Parathyroid adenoma (tissue), 2 donors: ENCODE results near the gene TMEM9.

ENCODE experiments used
- H2AFZ ChIP-seq: fragments of 300-600 bp; sonication (generic); one replicate; pipeline ENCODE4 v1.7.0; 2017; ENCODE audit warnings: antibody characterized with exemption, mild to moderate bottlenecking
- H3K27ac ChIP-seq: fragments of 300-600 bp; sonication (generic); one replicate; pipeline ENCODE4 v1.7.0; 2017
- H3K27me3 ChIP-seq: fragments of 300-600 bp; sonication (generic); one replicate; pipeline ENCODE4 v1.7.0; 2017; ENCODE audit warnings: low read length; ENCODE audit not compliant: control insufficient read depth, insufficient read depth
- H3K36me3 ChIP-seq: fragments of 300-600 bp; sonication (generic); one replicate; pipeline ENCODE4 v1.7.0; 2017; ENCODE audit warnings: low read length; ENCODE audit not compliant: control insufficient read depth, insufficient read depth
- H3K4me1 ChIP-seq: fragments of 300-600 bp; sonication (generic); one replicate; pipeline ENCODE4 v1.7.0; 2017; ENCODE audit warnings: control low read depth
- H3K4me2 ChIP-seq: fragments of 300-600 bp; sonication (generic); one replicate; pipeline ENCODE4 v1.7.0; 2017; ENCODE audit warnings: low read length
- H3K4me3 ChIP-seq: fragments of 300-600 bp; sonication (generic); one replicate; pipeline ENCODE4 v1.7.0; 2017; ENCODE audit warnings: low read depth, low read length
- H3K79me2 ChIP-seq: fragments of 300-600 bp; sonication (generic); one replicate; pipeline ENCODE4 v1.7.0; 2017; ENCODE audit warnings: control low read depth
- H3K9ac ChIP-seq: fragments of 300-600 bp; sonication (generic); one replicate; pipeline ENCODE4 v1.7.0; 2017; ENCODE audit warnings: mild to moderate bottlenecking
- H3K9me3 ChIP-seq: fragments of 300-600 bp; sonication (generic); one replicate; pipeline ENCODE4 v1.7.0; 2017; ENCODE audit warnings: low read length; ENCODE audit not compliant: control insufficient read depth
- TF ChIP-seq, protein P1 (sequence below): fragments of 300-600 bp; sonication (generic); IDR thresholded peaks from one replicate; pipeline ENCODE4 v1.7.0; 2017; ENCODE audit warnings: antibody characterized with exemption, mild to moderate bottlenecking
- donor health status: primary hyperparathyroidism.

Gene TMEM9

DNA sequence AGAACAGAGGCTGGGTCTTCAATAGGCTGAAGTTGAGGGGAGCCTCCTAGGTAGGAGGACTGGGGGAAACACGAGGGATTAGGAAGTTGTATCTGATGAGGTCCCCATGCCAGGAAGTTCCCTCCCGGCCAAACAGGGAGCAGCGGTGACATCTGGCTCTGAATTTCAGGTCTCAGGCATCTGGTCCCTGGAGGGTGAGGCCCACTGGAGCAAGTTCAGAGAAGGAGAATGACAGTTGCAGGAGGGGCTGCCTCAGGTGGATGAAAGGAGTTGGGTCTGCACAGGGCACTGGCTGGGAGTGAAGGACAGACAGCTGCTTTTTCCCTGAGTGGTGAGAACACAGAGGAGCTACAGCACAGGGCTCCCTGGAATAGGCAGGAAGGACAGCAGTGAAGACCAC lies 9.1 kb downstream of the TMEM9 start:
- Histone ChIP-seq H3K9ac (no peak overlapping the region), H3K4me2 (no peak overlapping the region), H3K27ac (no peak overlapping the region), H3K79me2 (no peaks in the 10 kb centered on the region), H2AFZ (no peak overlapping the region), H3K4me1 (no peaks in the 10 kb centered on the region), H3K9me3 (no peaks in the 10 kb centered on the region), H3K27me3 (no peaks in the 10 kb centered on the region), H3K4me3 (no peak overlapping the region), H3K36me3 (no peaks in the 10 kb centered on the region)
- TF ChIP-seq, protein P1, sequence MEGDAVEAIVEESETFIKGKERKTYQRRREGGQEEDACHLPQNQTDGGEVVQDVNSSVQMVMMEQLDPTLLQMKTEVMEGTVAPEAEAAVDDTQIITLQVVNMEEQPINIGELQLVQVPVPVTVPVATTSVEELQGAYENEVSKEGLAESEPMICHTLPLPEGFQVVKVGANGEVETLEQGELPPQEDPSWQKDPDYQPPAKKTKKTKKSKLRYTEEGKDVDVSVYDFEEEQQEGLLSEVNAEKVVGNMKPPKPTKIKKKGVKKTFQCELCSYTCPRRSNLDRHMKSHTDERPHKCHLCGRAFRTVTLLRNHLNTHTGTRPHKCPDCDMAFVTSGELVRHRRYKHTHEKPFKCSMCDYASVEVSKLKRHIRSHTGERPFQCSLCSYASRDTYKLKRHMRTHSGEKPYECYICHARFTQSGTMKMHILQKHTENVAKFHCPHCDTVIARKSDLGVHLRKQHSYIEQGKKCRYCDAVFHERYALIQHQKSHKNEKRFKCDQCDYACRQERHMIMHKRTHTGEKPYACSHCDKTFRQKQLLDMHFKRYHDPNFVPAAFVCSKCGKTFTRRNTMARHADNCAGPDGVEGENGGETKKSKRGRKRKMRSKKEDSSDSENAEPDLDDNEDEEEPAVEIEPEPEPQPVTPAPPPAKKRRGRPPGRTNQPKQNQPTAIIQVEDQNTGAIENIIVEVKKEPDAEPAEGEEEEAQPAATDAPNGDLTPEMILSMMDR, result no peak

DNA sequence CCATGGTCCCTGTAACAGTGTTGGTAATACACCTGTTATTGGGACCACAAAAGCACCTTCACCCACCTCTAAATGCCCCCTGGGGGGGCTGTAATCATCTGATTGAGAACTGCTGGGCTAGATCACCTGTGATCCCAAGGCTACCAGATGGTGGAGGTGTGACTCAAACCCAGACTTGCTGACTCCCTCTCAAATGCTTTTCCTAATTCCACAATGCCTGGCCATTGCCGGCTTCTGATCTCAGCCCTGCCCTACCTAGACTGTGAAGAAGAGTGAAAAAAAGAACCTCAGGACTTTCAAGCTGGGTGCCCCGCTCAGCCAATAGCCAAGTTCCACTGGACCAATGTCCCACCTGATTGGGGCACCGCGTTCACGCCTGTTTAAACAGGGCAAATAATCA lies 9.6 kb downstream of the TMEM9 start:
- Histone ChIP-seq H3K27me3 (no peaks in the 10 kb centered on the region), H3K36me3 (no peaks in the 10 kb centered on the region), H3K27ac (no peak overlapping the region), H3K9me3 (no peaks in the 10 kb centered on the region), H3K9ac (no peak overlapping the region), H3K4me2 (no peak overlapping the region), H3K79me2 (no peaks in the 10 kb centered on the region), H3K4me3 (no peak overlapping the region), H3K4me1 (no peaks in the 10 kb centered on the region), H2AFZ (no peak overlapping the region)
- TF ChIP-seq, protein P1, result no peak

DNA sequence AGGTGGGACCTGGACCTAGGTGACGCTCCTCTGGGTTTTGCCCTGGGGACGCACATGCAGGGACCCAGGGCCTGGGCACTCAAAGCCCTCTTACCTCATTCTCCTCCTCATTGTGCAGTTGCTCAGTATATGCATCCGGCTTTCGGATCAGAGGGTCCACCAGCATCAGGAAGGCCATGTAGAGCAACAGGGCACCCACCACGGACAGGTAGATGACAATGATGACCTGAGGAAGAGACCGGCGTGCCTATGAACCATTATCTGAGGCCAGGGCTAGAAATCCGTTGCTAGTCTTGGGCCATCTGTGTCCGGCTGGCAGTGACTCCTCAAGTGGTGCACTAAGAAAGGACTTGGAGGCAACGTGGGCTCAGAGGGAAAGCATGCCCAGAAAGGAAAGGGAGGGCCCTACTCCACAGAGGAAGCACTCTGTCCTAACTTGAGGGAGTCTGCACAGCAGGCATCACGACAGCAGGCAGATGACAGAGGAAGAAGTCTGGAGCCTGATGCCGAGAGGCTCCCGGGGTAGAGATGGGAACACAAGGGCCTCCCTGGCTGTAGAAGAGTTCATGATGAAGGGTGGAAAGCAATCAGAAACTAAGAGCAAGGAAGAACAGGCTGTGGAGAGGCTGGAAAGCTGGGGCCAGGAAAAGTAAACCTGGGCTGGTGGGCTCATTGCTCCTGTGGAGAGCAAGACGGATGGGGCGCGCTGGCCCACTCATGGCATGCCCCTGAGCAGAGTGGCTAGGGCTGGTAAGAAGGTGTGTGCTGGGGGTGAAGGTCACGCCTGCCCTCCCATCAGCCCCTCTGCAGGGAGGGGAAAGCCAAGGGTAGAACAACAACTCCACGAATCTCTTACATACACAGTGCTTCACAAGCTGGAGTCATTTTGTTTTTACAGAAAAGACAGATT lies 10.3 kb downstream of the TMEM9 start:
- Histone ChIP-seq H3K36me3 (no peaks in the 10 kb centered on the region), H3K9me3 (no peaks in the 10 kb centered on the region), H3K9ac (no peak overlapping the region), H2AFZ (no peak overlapping the region), H3K27ac (no peak overlapping the region), H3K79me2 (no peaks in the 10 kb centered on the region), H3K4me3 (no peak overlapping the region), H3K27me3 (no peaks in the 10 kb centered on the region), H3K4me2 (no peak overlapping the region), H3K4me1 (no peaks in the 10 kb centered on the region)
- TF ChIP-seq, protein P1, result no peak

DNA sequence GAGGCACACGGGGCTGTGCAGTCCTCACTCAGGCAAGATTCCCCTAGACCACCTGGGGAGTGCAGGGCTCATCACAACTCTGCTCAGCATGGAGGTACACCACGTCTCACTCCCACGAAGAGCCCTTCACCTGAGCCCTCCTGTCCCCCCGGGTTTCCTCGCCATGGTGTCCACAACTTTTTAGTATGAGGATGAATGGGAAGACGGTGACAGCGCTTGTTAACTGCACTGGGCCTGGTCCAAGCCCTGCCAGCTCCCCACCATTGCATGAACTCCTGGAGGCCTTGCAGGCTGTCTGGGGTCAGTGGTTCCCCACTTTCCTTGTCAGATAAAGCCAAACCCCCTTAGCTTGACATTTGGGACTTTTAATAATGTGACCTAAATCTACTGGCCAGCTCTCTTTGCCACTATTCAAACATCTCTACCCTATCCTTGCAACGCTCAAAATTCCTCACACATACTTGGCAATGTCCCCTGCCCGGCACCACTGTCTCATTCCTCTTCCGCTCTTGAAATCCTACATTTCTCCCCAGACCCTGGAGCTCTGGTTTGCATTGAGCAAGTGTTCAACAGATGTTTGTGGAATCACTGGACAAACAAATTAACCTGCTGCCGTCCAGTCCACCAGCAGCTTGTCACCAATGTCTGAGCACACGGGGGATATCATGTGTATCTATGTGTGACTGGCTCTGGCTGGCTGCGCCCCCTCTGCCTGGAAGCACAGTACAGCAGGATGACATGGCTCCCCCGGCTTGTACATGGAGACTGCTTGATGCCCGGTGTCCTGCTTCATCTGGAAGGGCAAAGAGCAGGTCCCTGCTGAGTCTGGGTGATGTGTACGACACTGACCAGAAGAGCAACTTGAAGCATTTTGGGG lies 11.2 kb downstream of the TMEM9 start:
- no peaks in the 10 kb centered on the region for H3K9me3 ChIP-seq
- H3K9ac ChIP-seq, result no peak overlapping the region
- no peaks in the 10 kb centered on the region for H3K27me3 ChIP-seq
- H3K4me2 ChIP-seq, result no peak overlapping the region
- H2AFZ ChIP-seq, result no peak overlapping the region
- no peaks in the 10 kb centered on the region for H3K79me2 ChIP-seq
- no peaks in the 10 kb centered on the region for H3K36me3 ChIP-seq
- H3K4me3 ChIP-seq, result no peak overlapping the region
- TF ChIP-seq, protein P1, result no peak
- H3K4me1 ChIP-seq, result no peaks in the 10 kb centered on the region
- no peak overlapping the region for H3K27ac ChIP-seq
